ENCODE results near the gene TRPV2. TPM values are rescaled to one million over a fixed set of nuclear protein-coding genes. Genes with fewer than 3 reads are reported as not detected.
A peak's percentile ranks its signal among the peaks of the same experiment; 100 is the strongest.

The TRPV2 gene
- total and polyA plus RNA-seq, 2 experiments from 2014 or later = 1.7 to 3.2 TPM

GRCh38 chr17:16459271-16459670 is 43.9 kb downstream of the TRPV2 start:
- H3K9me2 ChIP-seq (ENCODE audit: insufficient read depth) = no peaks in the 10 kb centered on the region
- Mint-ChIP-seq H3K36me3 (ENCODE audit: low read depth) (peaks cover 14% of the 10 kb centered on the region), H3K4me3 (no peak overlapping the region; the same call in 2 of the 3 replicates), H3K4me1 (peaks cover 34% of the 10 kb centered on the region), H3K27me3 (ENCODE audit: insufficient read depth, low read depth, poor library complexity) (peaks cover 10% of the 10 kb centered on the region), H3K27ac (no peak overlapping the region; the same call in 1 of the 2 replicates), H3K9me3 (no peaks in the 10 kb centered on the region; the same call in 2 of the 3 replicates)
- ATAC-seq (no peak), DNase-seq (ENCODE audit: low spot score) (no peak)
- peaks cover 20% of the 10 kb centered on the region for H3K4me1 ChIP-seq (ENCODE audit: insufficient read depth)
- no peak overlapping the region for H3K27ac ChIP-seq (ENCODE audit: low read depth)
- no peak for TF ChIP-seq REST (IDR thresholded peaks at IDR 0.05; ENCODE audit: unreplicated experiment)
- no peak for TF ChIP-seq POLR2AphosphoS5 (IDR thresholded peaks at IDR 0.05; ENCODE audit: low read depth)
- TF ChIP-seq EZH2phosphoT487 (IDR thresholded peaks at IDR 0.05; ENCODE audit: unreplicated experiment) = no peak
- TF ChIP-seq ETS1 (IDR thresholded peaks at IDR 0.05) = no peak
- TF ChIP-seq CREB1 (CRISPR knock-in tag; IDR thresholded peaks at IDR 0.05; ENCODE audit: low read depth) = no peak
- no peak for TF ChIP-seq STAT1 (IDR thresholded peaks at IDR 0.05; ENCODE audit: unreplicated experiment)
- TF ChIP-seq JUNB (IDR thresholded peaks at IDR 0.05; ENCODE audit: unreplicated experiment) = no peak
- TF ChIP-seq ZNF462 (CRISPR knock-in tag; IDR thresholded peaks at IDR 0.05) = no peak
- TF ChIP-seq ZNF331 (CRISPR knock-in tag; IDR thresholded peaks at IDR 0.05; ENCODE audit: low read depth) = no peak
- no peak for TF ChIP-seq EZH2 (IDR thresholded peaks at IDR 0.05; ENCODE audit: low read depth, unreplicated experiment)
- TF ChIP-seq CTCF (conservative IDR thresholded peaks at IDR 0.05; ENCODE audit: low read depth in 2 of 2) = no peak
- no peak for TF ChIP-seq NANOG (IDR thresholded peaks at IDR 0.05; ENCODE audit: borderline replicate concordance)
- TF ChIP-seq ZNF114 (CRISPR knock-in tag; IDR thresholded peaks at IDR 0.05) = no peak
- no peak overlapping the region for H3K4me3 ChIP-seq
- H4K20me1 ChIP-seq (replicated peaks; ENCODE audit: insufficient read depth) = peaks cover 2% of the 10 kb centered on the region
- no peaks in the 10 kb centered on the region for H3F3A ChIP-seq (replicated peaks; ENCODE audit: low read depth)
- no peaks in the 10 kb centered on the region for H3K36me3 ChIP-seq (ENCODE audit: insufficient read depth)
- no peaks in the 10 kb centered on the region for H3K79me2 ChIP-seq (replicated peaks; ENCODE audit: insufficient read depth)
- no peak overlapping the region for H2AFZ ChIP-seq
- 0 out of 2 replicates have a peak overlapping the region, but pooled peaks have one; percentile 52 for H3K4me2 ChIP-seq
- no peaks in the 10 kb centered on the region for H3K27me3 ChIP-seq (ENCODE audit: insufficient read depth)

All from GM23338 (cell line).